ENCODE measurements around the gene FAM163B. TPM values are rescaled to one million over a fixed set of nuclear protein-coding genes. Genes with fewer than 3 reads are reported as not detected.
A peak's percentile ranks its signal among the peaks of the same experiment; 100 is the strongest.
"Not testable (repeated sequence)": the region's sequence is repeated elsewhere in the genome, so short reads cannot be mapped to it uniquely, and the experiment has no call there.

The FAM163B gene
- total RNA-seq, 1 donor from 2014 or later: 0.81 TPM

DNA sequence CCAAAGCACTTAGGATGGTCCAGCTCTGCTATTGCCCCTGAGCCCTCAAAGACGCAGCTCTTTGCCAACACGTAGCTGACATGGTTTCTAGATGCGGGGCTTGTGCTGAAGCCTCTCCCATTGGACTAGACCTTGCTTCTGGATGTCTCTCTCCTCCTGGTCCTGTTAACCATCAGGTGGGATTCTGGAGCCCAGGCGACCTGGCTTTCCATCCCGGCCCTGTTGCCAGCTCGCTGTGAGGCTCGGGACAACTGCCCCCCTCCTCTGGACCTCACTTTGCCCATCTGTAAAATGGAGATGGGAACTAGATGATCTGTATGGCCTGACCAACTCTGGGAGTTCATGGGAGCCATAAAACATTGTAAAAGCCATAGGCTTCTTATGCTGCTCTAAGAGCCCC, 31.0 kb upstream of the FAM163B start:
- no peak for DNase-seq (ENCODE audit: low spot score)

DNA sequence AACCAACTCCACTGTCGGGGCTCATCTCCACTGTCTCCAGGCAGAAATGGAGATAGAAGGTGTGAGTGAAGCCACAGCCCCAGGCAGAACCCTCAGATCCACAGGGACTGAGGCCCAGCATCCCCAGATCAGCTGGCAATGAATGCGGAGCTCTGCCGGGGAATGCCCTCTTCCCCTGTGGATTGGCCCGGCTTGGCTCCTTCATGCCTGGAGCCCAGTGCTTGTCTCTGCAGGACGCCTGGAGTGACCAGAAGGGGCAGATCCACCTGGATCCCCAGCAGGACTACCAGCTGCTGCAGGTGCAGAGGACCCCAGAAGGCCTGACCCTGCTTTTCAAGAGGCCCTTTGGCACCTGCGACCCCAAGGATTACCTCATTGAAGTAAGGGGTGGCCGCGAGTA, 30.4 kb upstream of the FAM163B start:
- DNase-seq (ENCODE audit: low spot score): no peak

DNA sequence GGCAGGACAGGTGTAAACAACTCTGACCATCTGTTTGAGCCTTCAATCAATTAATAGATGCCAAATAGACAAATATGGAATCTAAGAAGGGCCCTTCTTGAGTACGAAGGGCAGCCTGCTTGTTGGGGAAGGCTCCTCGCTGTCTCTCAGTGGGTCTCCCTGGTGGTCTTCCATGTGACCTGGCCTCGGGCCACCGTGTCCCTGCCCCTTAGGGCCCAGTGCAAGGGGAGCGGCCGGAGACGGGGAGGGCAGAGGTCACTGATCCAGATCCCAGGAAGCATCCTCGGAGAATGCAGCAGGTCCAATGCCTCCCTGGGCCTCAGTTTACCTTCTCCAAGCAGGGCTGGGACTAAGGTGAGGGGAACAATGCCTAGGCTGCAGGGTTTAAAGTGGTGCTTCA, 29.5 kb upstream of the FAM163B start:
- no peak for DNase-seq (ENCODE audit: low spot score)

DNA sequence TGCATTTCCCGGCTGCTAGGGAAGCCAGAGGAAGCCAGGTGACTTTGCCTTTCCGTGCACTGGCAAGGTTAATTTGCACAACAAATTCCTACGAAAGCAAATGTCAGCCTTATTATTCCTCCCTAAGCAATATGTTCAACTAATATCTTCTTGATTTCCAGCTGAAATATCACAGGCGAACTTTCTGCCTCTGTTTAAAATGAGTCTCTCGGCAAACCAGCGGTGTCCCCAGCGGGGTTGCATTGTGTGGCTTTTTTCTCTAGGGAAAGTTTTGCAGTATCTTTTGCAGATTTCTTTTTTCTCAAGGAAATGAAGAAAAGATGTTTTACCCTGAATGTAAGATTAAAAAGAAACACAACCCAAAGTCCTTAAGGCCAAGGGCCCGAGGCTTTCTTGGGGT, 28.9 kb upstream of the FAM163B start:
- DNase-seq (ENCODE audit: low spot score): no peak

DNA sequence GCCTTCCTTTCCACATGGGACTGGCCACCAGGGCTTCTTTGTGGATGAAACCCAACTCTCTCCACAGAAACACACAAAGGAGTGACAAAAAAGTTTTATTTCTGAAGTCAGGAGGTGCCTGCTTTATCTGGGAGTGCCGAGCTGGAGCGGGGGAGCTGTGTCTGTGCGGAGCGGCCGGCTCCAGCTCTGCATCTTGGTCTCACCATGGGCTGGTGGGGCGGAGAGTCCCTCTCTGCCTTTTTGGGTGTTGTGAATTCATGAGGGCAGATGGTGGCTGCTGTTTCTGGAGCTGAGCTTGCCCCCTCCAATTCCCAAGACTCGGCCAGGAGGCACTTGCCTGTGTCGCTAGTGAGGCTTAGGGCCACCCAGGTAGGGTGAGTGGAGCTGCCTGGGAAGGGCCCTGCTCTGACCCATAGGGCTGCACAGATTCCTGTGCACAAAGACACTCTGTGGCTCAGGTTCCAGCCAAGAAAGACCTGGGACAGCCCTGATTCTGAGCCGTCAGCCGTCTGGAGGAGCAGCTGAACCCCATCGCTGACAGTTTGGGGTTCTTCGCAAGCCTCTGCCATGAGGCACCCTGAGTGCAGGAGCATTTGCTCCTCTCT, 28.4 kb upstream of the FAM163B start:
- no peak for DNase-seq (ENCODE audit: low spot score)

DNA sequence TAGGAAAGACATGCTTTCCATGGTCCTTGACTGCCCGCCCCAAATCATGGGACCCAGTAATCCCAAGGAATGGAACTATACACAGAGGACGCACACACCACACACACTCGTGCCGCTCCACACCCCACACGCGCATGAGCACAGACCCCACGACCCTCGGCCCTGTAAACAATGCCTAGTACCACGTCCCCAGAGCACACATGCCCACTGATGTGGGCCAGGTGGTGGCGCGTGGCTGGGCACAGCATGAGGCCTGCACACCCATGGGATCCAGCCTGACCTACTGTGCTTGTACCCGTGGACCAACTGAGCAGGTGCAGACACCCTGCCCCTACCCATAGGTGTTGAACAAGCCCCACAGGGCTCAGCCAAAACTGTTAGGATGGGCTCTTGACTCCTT, 27.7 kb upstream of the FAM163B start:
- no peak for DNase-seq (ENCODE audit: low spot score)

DNA sequence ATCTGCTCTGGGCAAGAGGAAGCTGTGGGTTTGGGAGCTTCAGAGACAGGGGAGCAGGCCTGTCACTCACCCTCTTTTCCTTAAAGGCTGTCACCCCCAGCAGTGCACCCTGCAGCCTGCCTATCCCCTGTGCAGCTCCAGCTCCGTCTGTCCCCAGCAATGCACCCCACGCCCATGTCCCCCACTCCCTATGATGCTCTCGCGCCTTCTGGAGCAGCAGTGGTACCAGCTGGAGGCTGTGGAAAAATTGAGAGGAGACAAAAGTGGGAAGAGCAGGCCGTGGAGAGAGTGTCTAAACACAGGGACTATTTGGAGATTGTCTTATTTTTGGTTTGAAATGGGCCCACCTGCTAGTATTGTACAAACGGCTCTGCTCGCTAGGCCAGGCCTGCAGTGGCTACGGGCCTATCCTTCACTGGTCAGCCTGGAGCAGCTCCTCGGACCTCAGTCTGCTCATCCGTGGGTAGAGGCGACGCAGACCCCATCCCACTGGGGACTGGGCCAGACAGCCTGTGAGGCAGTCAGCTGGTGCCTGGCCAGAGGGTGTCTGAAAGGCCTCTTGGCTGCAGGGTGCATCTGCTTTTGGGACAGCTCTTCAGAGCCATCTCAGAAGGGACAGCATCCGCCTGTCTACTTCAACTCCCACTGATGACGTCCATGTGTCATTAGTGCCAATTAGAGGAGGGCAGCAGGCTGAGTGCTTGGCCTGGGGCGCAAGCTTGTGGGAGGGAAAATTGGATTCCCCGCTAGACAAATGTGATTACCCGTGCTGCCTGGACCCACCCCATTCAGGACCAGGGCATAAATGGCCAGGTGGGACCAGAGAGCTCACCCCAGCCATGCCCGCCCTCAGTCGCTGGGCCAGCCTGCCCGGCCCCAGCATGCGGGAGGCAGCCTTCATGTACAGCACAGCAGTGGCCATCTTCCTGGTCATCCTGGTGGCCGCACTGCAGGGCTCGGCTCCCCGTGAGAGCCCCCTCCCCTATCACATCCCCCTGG, 26.6 kb upstream of the FAM163B start, which contains the start of gene DBH:
TSS of gene DBH (plus strand) at position 831 of the 999 bp plus-strand sequence. CDS start at position 840, 9 bp downstream.
- DNase-seq (ENCODE audit: low spot score): no peak

DNA sequence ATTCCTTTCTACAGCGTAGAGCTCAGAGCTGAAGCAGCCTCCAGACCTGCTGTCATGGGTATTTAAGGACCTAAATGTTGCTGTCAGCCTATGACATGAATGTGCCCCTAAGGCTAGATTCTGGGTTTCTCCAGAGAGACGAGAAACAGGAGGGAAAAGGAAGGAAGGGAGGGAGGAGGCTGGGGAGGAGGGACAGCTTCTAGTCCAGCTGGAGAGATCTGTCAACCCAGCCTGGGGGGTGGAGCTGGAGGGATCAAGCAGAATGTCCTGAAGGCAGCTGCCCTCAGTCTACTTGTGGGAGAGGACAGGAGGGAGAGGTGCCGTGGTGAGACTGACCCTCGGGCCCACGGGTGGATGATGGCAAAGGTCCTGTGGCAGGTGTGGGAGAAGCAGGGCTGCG, 25.9 kb upstream of the FAM163B start:
- no peak for DNase-seq (ENCODE audit: low spot score)

DNA sequence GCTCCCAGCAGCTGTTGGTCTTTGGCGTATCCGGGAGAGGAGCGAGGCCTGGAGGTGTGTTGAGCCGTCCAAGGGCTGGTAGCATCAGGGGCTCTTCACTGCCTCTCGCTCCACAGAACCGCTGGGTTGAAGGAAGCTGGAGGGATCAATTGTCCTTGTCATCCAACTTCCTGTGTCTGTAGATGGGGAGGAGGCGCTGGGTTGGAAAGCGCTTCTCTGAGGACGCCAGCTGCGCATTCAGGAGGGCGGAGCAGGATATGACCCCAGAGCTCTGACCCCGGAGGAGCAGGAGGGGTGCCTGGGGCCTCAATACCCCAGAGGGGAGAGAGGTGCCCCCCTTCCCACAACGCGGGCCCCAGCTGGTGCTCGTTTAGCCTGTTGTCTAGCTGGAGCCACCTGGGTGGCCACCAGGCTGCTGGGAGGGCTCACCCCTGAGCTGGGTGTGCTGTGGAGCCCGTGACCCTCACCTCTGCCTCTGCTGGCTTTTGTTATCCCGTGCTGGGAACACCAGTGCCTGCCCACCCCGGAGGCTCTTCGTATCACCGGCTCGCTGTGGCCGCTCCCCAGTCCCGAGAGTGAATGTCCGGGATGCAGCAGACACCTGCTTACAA, 25.0 kb upstream of the FAM163B start:
- no peak for DNase-seq (ENCODE audit: low spot score)

DNA sequence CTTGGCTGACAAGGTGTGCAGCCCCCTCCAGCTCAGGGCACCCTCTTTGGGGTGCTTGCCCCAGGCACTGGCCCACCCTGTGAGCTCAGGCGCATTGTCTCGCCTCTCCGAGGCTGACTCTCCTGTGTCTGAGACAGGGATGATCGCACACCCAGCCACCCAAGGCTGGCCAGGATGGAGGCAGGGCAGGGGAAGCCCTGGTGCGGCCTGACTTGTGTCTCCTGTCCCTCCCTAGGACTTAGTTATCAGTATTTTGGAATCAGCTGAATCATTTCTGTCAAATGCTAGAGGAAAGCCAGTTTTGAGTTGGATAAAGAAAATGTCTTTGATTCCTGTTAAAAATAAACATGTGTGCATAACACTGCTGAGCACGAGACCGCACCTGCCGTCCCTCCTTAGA, 24.5 kb upstream of the FAM163B start:
- DNase-seq (ENCODE audit: low spot score): no peak

DNA sequence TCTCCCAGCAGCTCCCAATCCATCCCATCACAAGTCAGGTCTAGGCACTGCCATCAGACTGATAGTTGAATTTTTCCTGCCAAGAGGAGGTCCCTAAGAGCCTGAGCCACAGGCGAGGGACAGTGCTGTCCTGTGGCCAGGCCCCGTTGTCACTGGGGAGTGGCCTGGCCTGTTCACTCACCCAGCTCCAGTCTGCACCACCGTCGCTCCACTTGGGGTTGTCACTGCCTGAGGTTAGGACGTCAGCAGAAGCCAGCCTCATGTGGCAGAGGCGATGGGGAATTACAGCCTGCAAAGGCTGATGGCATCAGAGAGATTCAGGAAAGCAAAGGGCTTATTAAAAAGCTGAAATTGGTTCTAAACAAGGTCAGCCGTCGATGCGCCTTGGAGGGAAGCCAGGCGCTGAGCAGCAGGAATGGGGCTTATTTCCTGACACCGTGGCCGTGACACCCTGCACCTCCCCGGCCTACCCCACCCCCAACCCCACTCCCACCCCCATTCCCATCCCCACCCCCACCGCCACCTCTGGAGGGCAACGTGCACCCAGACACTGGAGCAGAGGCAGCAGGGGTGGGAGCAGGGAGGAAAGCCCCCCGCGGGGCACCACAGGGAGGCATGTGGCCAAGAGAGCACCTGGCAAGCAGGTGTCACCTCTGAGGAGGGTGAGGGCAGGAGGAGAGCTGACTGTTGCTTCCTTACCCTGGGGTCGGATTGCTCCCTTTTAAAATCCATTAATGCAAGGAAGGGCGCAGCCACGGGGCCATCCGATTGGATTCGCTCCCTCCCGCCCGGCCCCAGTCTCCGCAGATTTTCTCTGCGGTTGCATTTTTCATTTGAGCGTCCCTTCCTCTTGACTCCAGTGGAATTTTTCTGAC, 23.9 kb upstream of the FAM163B start:
- no peak for DNase-seq (ENCODE audit: low spot score)

DNA sequence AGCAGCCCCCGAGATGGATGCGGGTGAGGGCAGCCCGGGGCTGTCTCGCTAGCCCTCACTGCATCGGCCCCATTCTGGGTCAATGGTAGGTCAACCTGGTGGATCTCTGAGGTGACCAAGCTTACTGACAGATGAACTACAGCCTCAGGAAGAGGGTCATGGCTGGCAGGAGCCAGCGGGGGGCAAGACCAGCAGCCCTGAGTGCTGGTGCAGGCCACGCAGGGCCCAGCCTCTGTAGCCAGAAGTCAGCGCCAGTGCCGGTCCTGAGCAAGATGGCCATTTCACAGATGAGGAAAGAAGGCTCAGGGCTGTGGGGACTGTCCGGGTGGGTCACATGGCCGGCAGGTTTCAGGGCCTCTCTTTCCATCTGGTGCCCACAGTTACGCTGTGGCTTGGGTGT, 21.9 kb upstream of the FAM163B start:
- no peak for DNase-seq (ENCODE audit: low spot score)

DNA sequence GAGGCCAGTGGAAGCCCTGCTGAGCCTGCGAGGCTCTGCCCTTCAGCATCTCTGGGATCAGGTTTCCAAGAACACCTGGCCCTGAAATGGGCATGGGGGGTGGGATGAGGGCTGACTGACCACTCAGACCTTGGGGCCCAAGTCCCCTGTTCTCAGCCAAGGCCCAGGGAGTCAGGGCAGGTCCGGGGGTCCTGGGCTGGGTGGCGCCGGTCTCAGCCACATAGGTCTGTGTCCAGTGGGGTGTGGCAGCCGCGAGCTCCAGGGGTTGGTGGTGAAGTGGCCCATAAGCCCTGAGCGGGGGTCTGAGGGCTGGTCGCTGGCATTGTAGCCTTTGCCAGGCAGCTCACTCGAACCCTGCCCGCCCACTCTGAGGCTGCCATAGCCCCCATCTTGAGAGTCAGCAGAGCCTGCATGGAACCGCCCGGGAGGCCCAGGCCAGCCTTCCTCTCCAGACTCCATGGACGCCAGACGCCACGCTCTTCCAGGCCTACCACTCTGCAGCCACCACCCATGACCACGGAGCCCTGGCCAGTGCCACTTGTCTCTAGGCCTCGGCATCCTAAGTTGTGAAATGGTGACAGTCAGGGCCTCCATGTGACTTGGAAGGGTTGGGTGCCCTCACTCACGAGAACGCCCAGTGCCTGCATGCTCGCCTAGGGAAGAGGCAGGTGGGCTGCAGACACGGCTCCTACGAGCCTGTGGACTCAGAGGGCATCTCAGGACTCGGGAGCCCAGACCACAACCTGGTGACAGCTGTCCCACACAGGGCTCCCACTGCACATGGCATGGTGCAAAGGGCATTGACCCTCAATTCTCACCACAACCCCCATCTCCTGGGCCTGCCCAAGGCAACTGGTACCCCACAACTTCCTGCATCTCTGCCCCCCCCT, 20.3 kb upstream of the FAM163B start:
- no peak for DNase-seq (ENCODE audit: low spot score)

DNA sequence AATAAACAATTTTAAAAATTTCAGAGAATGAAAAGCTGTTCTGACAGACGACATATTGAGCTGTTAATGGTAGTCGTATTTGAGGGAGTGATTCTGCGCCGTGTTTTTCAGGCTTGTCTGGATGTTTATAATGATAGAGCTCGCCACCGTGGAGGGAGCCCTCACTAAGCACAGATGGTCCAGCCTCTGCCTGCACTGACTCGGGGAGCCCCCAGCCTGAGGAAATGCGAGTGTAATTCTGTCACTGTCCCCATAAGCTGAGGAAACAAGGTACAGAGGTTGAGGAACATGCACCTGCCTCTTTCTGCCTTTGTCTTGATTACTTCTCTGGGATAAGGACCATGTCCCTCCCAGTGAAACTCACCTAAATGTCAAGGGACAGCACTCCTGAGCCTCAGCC, 19.6 kb upstream of the FAM163B start:
- no peak for DNase-seq (ENCODE audit: low spot score)

DNA sequence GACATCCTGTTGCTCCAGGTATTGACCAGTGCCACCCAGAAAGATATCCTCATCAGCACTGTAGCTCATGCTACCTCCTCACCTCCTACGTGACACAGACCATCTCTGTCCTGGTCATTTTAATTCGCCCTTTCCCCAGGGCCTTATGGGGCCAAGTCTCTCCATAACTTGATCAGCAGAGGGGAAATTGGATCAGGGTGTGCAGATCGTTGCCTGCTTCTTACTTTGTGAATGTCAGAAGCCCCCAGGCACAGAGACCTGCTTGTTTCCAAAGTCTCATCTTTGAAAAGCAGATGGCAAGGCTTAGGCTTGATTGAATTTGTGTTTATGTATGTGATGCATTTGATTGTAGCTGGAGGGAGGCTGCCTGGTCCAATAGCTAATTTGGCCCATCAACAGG, 18.2 kb upstream of the FAM163B start:
- DNase-seq (ENCODE audit: low spot score): no peak

DNA sequence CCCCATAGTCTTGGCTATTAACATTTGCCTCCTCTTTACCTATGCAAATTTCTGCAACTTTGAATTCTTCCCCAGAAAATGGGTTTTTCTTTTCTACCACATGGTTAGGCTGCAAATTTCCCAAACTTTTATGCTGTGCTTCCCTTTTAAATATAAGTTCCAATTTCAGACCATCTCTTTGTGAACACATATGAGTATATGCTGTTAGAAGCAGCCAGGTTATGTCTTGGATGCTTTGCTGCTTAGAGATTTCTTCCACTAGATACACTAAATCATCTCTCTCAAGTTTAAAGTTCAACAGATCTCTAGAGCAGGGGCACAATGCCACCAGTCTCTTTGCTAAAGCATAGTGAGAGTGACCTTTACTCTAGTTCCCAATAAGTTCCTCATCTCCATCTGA, 16.8 kb upstream of the FAM163B start:
- not testable (repeated sequence) for DNase-seq (ENCODE audit: low spot score)

DNA sequence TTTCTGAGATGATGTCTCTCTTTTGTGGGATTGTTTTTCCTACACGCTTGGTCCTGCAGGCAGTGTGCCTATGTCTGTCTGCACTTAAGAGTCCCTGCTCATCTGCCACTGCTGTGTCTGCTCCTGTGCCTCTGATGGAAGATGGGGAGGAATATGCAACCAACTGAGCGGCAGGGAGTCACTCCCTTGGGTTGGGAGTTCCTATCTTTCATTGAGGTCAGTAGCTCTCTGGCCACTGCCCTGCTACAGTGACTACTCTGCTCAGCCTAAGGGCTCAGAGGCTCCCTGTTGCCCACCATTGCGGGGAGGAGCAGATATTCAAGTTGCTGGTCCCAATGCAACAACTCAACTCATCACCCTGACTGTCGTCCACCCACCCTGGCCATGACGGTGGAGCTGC, 13.4 kb upstream of the FAM163B start:
- no peak for DNase-seq (ENCODE audit: low spot score)

DNA sequence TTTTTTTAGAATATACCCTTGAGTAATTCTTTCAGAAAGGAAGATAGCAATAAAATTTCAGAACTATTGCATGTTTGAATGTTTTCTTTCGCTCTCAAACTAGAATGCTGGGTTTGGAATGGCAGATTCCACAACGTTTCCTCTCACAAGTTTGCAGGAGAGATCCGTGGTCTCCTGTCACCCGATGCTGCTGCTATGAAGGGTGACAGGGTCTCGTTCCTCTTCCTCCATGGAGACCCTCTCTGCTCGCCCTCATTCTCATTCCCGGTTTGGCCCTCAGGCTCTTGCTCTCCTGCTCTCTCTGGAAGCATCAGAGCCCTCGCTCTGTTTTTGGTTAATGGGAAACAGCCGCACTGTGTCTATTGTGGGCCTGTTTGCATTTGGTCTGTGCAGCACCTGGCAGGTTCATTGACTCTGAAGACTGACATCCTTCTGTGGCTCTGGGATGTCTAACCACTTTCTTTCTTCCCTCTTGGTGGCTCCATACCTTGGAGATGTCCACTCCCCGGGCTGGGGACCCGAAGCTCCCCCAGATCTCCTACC, 12.6 kb upstream of the FAM163B start:
- DNase-seq (ENCODE audit: low spot score): no peak

DNA sequence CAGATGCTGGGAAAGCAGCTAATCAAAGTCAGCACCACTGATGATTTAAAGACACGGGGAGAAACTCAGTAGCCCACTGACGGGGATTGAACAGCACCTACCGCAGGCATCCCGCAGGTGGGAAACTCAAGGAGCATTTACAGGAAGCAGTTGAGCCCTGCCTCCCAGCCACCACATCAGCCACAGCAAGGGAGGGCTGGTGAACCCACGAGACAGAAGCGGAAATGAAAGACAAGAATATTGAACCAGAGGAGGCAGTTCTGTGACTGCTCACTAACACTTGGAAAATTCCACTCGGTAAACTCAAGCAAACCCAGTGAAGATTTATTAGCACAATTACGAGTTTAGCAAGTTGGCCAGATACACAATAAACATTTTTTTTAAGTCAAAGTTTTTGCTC, 10.6 kb upstream of the FAM163B start:
- peak; percentile 24 for DNase-seq (ENCODE audit: low spot score)

DNA sequence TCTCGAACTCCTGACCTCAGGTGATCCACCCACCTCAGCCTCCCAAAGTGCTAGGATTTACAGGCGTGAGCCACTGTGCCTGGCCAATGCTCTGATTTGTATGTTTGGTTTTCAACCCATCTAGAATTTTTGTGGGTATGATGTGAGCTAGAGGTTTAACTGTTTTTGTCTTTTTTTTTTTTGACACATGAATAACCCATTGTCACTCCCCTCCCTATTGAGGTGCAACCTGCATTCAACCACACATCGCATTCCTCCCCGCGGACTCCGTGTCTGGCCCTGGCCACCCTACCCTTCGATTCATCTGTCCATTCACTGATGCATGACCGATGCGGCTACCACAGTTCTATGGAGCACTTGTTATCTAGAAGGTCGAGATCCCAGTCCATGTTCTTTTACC, 9.5 kb upstream of the FAM163B start:
- DNase-seq (ENCODE audit: low spot score): no peak
